ENCODE measurements around the gene ISM1. TPM values are rescaled to one million over a fixed set of nuclear protein-coding genes. Genes with fewer than 3 reads are reported as not detected.

ISM1 gene
- total and polyA plus RNA-seq, 2 experiments from 2014 or later, result 0.15 to 0.63 TPM

DNA sequence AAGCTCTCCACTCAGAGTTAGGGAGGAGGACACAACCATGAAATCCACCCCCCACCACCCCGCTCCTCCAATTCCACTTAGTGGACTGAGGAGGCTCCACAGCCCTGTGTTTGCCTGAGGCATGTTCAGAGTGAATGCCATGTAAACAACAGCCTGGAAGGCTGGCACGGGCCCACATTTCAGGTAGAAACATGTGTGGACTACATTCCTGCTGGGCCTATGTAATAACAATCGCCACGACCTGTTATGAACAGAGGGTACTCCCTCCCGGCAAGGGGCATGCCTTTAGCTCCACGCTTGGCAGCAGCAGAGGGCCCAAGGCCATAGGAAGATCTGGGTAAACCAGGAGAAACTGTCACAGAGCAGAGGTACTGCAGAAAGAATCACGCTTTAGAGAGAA lies 65.5 kb downstream of the ISM1 start (continued):
- TF ChIP-seq, protein P1, sequence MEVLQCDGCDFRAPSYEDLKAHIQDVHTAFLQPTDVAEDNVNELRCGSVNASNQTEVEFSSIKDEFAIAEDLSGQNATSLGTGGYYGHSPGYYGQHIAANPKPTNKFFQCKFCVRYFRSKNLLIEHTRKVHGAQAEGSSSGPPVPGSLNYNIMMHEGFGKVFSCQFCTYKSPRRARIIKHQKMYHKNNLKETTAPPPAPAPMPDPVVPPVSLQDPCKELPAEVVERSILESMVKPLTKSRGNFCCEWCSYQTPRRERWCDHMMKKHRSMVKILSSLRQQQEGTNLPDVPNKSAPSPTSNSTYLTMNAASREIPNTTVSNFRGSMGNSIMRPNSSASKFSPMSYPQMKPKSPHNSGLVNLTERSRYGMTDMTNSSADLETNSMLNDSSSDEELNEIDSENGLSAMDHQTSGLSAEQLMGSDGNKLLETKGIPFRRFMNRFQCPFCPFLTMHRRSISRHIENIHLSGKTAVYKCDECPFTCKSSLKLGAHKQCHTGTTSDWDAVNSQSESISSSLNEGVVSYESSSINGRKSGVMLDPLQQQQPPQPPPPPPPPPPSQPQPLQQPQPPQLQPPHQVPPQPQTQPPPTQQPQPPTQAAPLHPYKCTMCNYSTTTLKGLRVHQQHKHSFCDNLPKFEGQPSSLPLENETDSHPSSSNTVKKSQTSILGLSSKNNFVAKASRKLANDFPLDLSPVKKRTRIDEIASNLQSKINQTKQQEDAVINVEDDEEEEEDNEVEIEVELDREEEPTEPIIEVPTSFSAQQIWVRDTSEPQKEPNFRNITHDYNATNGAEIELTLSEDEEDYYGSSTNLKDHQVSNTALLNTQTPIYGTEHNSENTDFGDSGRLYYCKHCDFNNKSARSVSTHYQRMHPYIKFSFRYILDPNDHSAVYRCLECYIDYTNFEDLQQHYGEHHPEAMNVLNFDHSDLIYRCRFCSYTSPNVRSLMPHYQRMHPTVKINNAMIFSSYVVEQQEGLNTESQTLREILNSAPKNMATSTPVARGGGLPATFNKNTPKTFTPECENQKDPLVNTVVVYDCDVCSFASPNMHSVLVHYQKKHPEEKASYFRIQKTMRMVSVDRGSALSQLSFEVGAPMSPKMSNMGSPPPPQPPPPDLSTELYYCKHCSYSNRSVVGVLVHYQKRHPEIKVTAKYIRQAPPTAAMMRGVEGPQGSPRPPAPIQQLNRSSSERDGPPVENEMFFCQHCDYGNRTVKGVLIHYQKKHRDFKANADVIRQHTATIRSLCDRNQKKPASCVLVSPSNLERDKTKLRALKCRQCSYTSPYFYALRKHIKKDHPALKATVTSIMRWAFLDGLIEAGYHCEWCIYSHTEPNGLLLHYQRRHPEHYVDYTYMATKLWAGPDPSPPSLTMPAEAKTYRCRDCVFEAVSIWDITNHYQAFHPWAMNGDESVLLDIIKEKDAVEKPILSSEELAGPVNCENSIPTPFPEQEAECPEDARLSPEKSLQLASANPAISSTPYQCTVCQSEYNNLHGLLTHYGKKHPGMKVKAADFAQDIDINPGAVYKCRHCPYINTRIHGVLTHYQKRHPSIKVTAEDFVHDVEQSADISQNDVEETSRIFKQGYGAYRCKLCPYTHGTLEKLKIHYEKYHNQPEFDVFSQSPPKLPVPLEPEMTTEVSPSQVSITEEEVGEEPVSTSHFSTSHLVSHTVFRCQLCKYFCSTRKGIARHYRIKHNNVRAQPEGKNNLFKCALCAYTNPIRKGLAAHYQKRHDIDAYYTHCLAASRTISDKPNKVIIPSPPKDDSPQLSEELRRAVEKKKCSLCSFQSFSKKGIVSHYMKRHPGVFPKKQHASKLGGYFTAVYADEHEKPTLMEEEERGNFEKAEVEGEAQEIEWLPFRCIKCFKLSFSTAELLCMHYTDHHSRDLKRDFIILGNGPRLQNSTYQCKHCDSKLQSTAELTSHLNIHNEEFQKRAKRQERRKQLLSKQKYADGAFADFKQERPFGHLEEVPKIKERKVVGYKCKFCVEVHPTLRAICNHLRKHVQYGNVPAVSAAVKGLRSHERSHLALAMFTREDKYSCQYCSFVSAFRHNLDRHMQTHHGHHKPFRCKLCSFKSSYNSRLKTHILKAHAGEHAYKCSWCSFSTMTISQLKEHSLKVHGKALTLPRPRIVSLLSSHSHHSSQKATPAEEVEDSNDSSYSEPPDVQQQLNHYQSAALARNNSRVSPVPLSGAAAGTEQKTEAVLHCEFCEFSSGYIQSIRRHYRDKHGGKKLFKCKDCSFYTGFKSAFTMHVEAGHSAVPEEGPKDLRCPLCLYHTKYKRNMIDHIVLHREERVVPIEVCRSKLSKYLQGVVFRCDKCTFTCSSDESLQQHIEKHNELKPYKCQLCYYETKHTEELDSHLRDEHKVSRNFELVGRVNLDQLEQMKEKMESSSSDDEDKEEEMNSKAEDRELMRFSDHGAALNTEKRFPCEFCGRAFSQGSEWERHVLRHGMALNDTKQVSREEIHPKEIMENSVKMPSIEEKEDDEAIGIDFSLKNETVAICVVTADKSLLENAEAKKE (CRISPR knock-in tag; IDR thresholded peaks at IDR 0.05), result no peak

DNA sequence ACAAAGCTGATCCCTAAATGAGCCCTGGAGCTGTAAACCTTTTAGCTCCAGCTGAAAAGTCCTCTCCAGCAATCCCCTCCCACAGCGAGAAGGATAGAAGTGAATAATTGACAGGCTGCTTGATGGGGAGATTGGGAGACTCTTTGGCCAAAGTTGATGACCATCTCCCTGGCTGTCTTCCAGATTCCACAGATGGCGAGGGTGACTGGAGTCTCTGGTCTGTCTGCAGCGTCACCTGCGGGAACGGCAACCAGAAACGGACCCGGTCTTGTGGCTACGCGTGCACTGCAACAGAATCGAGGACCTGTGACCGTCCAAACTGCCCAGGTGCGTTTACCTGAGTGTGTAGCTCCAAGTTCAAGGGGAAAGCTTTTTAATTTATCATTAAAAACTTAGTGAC lies 67.3 kb downstream of the ISM1 start:
- Histone ChIP-seq H3K4me1 (ENCODE audit: insufficient read depth) (no peaks in the 10 kb centered on the region), H2AFZ (no peak overlapping the region), H3F3A (replicated peaks; ENCODE audit: low read depth) (no peaks in the 10 kb centered on the region), H3K36me3 (ENCODE audit: insufficient read depth) (no peaks in the 10 kb centered on the region), H3K4me2 (no peak overlapping the region), H3K9me2 (ENCODE audit: insufficient read depth) (no peaks in the 10 kb centered on the region), H3K27ac (ENCODE audit: low read depth) (no peak overlapping the region), H4K20me1 (replicated peaks; ENCODE audit: insufficient read depth) (no peaks in the 10 kb centered on the region), H3K27me3 (ENCODE audit: insufficient read depth) (no peaks in the 10 kb centered on the region), H3K79me2 (replicated peaks; ENCODE audit: insufficient read depth) (no peaks in the 10 kb centered on the region), H3K4me3 (no peak overlapping the region)
- ATAC-seq (no peak), DNase-seq (ENCODE audit: low spot score) (no peak)
- Mint-ChIP-seq H3K4me3 (no peak overlapping the region), H3K27ac (no peak overlapping the region), H3K27me3 (ENCODE audit: insufficient read depth, low read depth, poor library complexity) (peaks cover 6% of the 10 kb centered on the region), H3K4me1 (peaks cover 8% of the 10 kb centered on the region), H3K9me3 (no peaks in the 10 kb centered on the region), H3K36me3 (ENCODE audit: low read depth) (peaks cover 3% of the 10 kb centered on the region; the same call in 1 of the 3 replicates)
- TF ChIP-seq ZNF331 (CRISPR knock-in tag; IDR thresholded peaks at IDR 0.05; ENCODE audit: low read depth), result no peak
- no peak for TF ChIP-seq CREB1 (CRISPR knock-in tag; IDR thresholded peaks at IDR 0.05; ENCODE audit: low read depth)
- TF ChIP-seq STAT1 (IDR thresholded peaks at IDR 0.05; ENCODE audit: unreplicated experiment), result no peak
- TF ChIP-seq, protein P1 (CRISPR knock-in tag; IDR thresholded peaks at IDR 0.05), result no peak
- TF ChIP-seq, protein P2, sequence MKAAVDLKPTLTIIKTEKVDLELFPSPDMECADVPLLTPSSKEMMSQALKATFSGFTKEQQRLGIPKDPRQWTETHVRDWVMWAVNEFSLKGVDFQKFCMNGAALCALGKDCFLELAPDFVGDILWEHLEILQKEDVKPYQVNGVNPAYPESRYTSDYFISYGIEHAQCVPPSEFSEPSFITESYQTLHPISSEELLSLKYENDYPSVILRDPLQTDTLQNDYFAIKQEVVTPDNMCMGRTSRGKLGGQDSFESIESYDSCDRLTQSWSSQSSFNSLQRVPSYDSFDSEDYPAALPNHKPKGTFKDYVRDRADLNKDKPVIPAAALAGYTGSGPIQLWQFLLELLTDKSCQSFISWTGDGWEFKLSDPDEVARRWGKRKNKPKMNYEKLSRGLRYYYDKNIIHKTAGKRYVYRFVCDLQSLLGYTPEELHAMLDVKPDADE (IDR thresholded peaks at IDR 0.05), result no peak
- TF ChIP-seq ZNF114 (CRISPR knock-in tag; IDR thresholded peaks at IDR 0.05), result no peak
- no peak for TF ChIP-seq JUNB (IDR thresholded peaks at IDR 0.05; ENCODE audit: unreplicated experiment)
